GM06990 (cell line): ENCODE measurements around the gene MSI2.

Experiments used
- DNase-seq: peaks from one replicate; pipeline ENCODE4 v3.0.0-alpha.2; 2011; ENCODE audit not compliant: insufficient read length; ENCODE audit errors: extremely low read depth
- H3K27me3 ChIP-seq: replicated peaks from 2 replicates; pipeline ENCODE4 v1.6.0; 2011; ENCODE audit warnings: low read length; ENCODE audit not compliant: control insufficient read depth, insufficient read depth
- H3K36me3 ChIP-seq: 2 replicates; pipeline ENCODE4 v1.5.1; 2011; ENCODE audit warnings: low read length; ENCODE audit not compliant: control insufficient read depth, insufficient read depth
- H3K4me3 ChIP-seq: replicated peaks from 2 replicates; pipeline ENCODE4 v1.5.1; 2011; ENCODE audit warnings: low read depth, mild to moderate bottlenecking, control low read depth, low read length
- CTCF ChIP-seq: IDR thresholded peaks from 2 replicates; pipeline ENCODE4 v1.5.1; 2011; ENCODE audit warnings: low read length, control low read depth, mild to moderate bottlenecking, inconsistent platforms; ENCODE audit not compliant: insufficient read depth, poor library complexity, severe bottlenecking

MSI2 gene

GRCh38 chr17:57420734-57421717 is 164.7 kb downstream of the MSI2 start:
- TF ChIP-seq CTCF, result no peak
- no peak for DNase-seq
- H3K4me3 ChIP-seq, result no peak overlapping the region
- H3K36me3 ChIP-seq, result peaks cover 2% of the 10 kb centered on the region
- H3K27me3 ChIP-seq, result no peaks in the 10 kb centered on the region

DNA sequence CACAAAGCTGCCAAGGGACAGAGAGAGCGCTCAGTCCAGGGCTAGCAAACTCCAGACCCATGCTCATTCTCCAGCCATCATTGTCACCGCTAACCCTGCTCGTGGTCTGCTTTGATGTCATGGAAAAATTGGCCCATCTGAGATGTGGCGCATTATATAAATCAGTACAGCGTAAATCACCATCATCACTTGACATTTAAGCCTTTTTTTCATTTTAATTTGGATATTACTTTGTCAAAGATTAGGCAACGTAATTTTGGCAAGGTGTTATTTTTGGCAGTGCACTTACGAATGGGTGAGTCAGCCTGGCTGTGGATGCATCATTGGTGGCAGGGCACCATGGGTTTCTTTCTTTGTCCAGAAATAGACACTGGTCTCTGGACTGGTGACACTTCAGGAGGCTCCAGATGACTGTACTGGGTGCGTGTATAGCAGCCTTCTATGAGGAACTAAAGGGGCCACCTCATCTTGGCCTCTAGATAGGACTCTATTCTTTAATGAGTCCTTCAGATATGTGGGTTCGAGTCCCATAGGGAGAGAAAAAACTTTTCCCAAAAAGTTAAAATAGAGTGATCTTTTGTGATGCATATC is 166.3 kb downstream of the MSI2 start:
- H3K4me3 ChIP-seq, result no peak overlapping the region
- no peaks in the 10 kb centered on the region; the same call in 1 of the 2 replicates for H3K36me3 ChIP-seq
- H3K27me3 ChIP-seq, result no peaks in the 10 kb centered on the region
- DNase-seq, result peak; percentile 32
- no peak for TF ChIP-seq CTCF

DNA sequence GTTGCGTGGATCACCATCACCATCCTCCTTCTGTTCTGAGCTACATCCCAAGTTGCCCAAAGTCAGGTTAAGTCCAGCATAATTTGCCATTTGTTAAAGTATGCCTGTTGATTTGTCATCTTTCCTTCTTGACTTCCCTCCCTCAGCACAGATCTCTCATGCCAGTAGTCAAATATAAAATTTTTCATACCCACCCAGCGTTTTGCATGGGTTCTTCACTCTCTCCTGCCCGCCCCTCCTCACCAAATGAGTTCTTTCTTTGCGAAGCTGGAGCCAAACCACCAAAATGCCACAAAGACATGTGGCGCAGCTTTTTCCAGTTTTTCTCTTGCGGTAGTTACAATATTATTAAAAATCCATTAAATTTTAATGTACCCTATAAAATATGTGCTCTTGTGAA is 167.2 kb downstream of the MSI2 start:
- DNase-seq, result no peak
- Histone ChIP-seq H3K36me3 (no peaks in the 10 kb centered on the region; the same call in 1 of the 2 replicates), H3K27me3 (no peaks in the 10 kb centered on the region), H3K4me3 (no peak overlapping the region)
- no peak for TF ChIP-seq CTCF

- Histone ChIP-seq H3K27me3 (no peaks in the 10 kb centered on the region), H3K4me3 (no peak overlapping the region), H3K36me3 (no peaks in the 10 kb centered on the region; the same call in 1 of the 2 replicates)
- TF ChIP-seq CTCF, result no peak
- no peak for DNase-seq
Measured at GRCh38 chr17:57424273-57424672, 167.9 kb downstream of the MSI2 start.

- Histone ChIP-seq H3K4me3 (no peak overlapping the region), H3K27me3 (no peaks in the 10 kb centered on the region), H3K36me3 (no peaks in the 10 kb centered on the region; the same call in 1 of the 2 replicates)
- no peak for DNase-seq
- no peak for TF ChIP-seq CTCF
Measured at GRCh38 chr17:57424777-57425188, 168.5 kb downstream of the MSI2 start.
